Measurements from ENCODE around the gene NHERF2.
A peak's percentile ranks its signal among the peaks of the same experiment; 100 is the strongest.

The NHERF2 gene

GRCh38 chr16:2042171-2042985 lies 15.7 kb downstream of the NHERF2 start:
- DNase-seq: no peak

- no peak for DNase-seq
Observed at GRCh38 chr16:2042986-2043666, 16.4 kb downstream of the NHERF2 start.

- DNase-seq: no peak
Observed at GRCh38 chr16:2043667-2044451, 17.2 kb downstream of the NHERF2 start.

GRCh38 chr16:2044541-2044940 lies 17.8 kb downstream of the NHERF2 start:
- DNase-seq: no peak

- no peak for DNase-seq
Observed at GRCh38 chr16:2045965-2046892, 19.5 kb downstream of the NHERF2 start.

GRCh38 chr16:2046893-2047329 lies 20.2 kb downstream of the NHERF2 start:
- DNase-seq: no peak

GRCh38 chr16:2047330-2048115 lies 20.8 kb downstream of the NHERF2 start, which contains the start of the genes NTHL1 and TSC2:
Gene NTHL1, minus strand, starts transcription at chr16:2047834. Its CDS starts 11 bp downstream, at chr16:2047823.
Gene TSC2, plus strand, starts transcription at chr16:2047985. Its CDS starts 631 bp downstream, at chr16:2048616.
- peak; percentile 89 for DNase-seq

GRCh38 chr16:2048116-2048543 lies 21.4 kb downstream of the NHERF2 start:
- DNase-seq: no peak

GRCh38 chr16:2053211-2053610 lies 26.5 kb downstream of the NHERF2 start:
- DNase-seq: no peak

GRCh38 chr16:2053897-2054296 lies 27.2 kb downstream of the NHERF2 start:
- DNase-seq: no peak

GRCh38 chr16:2054543-2055245 lies 28.0 kb downstream of the NHERF2 start:
- no peak for DNase-seq

GRCh38 chr16:2056077-2056476 lies 29.4 kb downstream of the NHERF2 start:
- no peak for DNase-seq

- peak; percentile 4 for DNase-seq
Observed at GRCh38 chr16:2056681-2057407, 30.1 kb downstream of the NHERF2 start.

- no peak for DNase-seq
Observed at GRCh38 chr16:2057438-2057837, 30.7 kb downstream of the NHERF2 start.

GRCh38 chr16:2058420-2058819 lies 31.7 kb downstream of the NHERF2 start:
- DNase-seq: no peak

- DNase-seq: no peak
Observed at GRCh38 chr16:2058872-2059271, 32.2 kb downstream of the NHERF2 start.

- no peak for DNase-seq
Observed at GRCh38 chr16:2060346-2060745, 33.6 kb downstream of the NHERF2 start.

GRCh38 chr16:2061023-2061422 lies 34.3 kb downstream of the NHERF2 start:
- DNase-seq: no peak

GRCh38 chr16:2061526-2061925 lies 34.8 kb downstream of the NHERF2 start:
- no peak for DNase-seq

GRCh38 chr16:2062801-2063200 lies 36.1 kb downstream of the NHERF2 start:
- no peak for DNase-seq

Measured in GDM1 (cell line).